ENCODE measurements around the gene IGF1R. TPM values are rescaled to one million over a fixed set of nuclear protein-coding genes. Genes with fewer than 3 reads are reported as not detected.

Gene IGF1R
- total RNA-seq, 1 donor from 2014 or later = 145 TPM

DNA sequence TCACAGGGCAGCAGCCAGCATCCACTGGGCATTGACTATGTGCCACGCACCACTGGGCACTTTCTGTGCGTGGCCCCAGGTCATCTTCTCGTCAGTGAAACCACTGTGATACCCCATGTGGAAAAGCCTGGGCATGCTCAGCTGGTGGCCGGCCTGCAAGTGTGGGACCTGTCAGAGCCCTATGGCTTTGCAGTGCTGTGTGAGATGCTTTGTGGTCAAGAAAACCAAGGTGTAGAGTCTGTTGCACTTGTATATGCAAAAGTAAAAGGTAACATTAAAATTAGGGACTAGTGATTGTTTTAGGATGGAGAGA is 289.7 kb downstream of the IGF1R start:
- H3K9me3 Mint-ChIP-seq (ENCODE audit: unreplicated experiment) = no peaks in the 10 kb centered on the region
- H3K27me3 Mint-ChIP-seq (ENCODE audit: unreplicated experiment) = peaks cover 3% of the 10 kb centered on the region
- TF ChIP-seq, protein P1, sequence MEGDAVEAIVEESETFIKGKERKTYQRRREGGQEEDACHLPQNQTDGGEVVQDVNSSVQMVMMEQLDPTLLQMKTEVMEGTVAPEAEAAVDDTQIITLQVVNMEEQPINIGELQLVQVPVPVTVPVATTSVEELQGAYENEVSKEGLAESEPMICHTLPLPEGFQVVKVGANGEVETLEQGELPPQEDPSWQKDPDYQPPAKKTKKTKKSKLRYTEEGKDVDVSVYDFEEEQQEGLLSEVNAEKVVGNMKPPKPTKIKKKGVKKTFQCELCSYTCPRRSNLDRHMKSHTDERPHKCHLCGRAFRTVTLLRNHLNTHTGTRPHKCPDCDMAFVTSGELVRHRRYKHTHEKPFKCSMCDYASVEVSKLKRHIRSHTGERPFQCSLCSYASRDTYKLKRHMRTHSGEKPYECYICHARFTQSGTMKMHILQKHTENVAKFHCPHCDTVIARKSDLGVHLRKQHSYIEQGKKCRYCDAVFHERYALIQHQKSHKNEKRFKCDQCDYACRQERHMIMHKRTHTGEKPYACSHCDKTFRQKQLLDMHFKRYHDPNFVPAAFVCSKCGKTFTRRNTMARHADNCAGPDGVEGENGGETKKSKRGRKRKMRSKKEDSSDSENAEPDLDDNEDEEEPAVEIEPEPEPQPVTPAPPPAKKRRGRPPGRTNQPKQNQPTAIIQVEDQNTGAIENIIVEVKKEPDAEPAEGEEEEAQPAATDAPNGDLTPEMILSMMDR (IDR thresholded peaks at IDR 0.05; ENCODE audit: partially characterized antibody, unreplicated experiment) = no peak

DNA sequence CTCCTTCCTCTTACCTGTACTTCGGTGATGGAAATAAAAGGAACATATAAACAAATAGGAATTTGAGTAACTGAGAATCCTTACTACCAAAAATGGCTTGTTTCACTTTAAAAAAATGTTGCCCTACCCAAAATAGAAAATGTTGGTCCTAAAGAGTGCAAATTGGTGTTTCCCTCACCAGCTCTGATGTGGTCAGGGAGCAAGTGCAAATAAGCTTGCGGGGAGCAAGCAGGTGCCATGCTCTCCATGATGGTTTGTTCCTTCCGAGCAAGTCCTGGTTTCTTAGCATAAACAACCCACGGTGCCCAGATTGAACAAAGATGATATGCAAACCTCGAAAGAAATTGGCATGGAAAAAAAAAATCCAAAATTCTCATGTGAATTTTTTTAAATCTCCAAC is 290.5 kb downstream of the IGF1R start:
- peaks cover 3% of the 10 kb centered on the region for H3K27me3 Mint-ChIP-seq (ENCODE audit: unreplicated experiment)
- TF ChIP-seq, protein P1 (IDR thresholded peaks at IDR 0.05; ENCODE audit: partially characterized antibody, unreplicated experiment) = no peak
- no peaks in the 10 kb centered on the region for H3K9me3 Mint-ChIP-seq (ENCODE audit: unreplicated experiment)
- H3K4me1 Mint-ChIP-seq (ENCODE audit: low read depth, unreplicated experiment) = peaks cover 3% of the 10 kb centered on the region
- no peak for DNase-seq
- H3K36me3 Mint-ChIP-seq (ENCODE audit: unreplicated experiment) = no peaks in the 10 kb centered on the region
- H3K27ac Mint-ChIP-seq (ENCODE audit: unreplicated experiment) = no peak overlapping the region
- H3K4me3 Mint-ChIP-seq (ENCODE audit: unreplicated experiment) = no peak overlapping the region

More for the DNA sequence above, 289.7 kb downstream of the IGF1R start:
- Mint-ChIP-seq H3K36me3 (ENCODE audit: unreplicated experiment) (no peaks in the 10 kb centered on the region), H3K27ac (ENCODE audit: unreplicated experiment) (no peak overlapping the region), H3K4me3 (ENCODE audit: unreplicated experiment) (no peak overlapping the region), H3K4me1 (ENCODE audit: low read depth, unreplicated experiment) (peaks cover 3% of the 10 kb centered on the region)
- DNase-seq = no peak

DNA sequence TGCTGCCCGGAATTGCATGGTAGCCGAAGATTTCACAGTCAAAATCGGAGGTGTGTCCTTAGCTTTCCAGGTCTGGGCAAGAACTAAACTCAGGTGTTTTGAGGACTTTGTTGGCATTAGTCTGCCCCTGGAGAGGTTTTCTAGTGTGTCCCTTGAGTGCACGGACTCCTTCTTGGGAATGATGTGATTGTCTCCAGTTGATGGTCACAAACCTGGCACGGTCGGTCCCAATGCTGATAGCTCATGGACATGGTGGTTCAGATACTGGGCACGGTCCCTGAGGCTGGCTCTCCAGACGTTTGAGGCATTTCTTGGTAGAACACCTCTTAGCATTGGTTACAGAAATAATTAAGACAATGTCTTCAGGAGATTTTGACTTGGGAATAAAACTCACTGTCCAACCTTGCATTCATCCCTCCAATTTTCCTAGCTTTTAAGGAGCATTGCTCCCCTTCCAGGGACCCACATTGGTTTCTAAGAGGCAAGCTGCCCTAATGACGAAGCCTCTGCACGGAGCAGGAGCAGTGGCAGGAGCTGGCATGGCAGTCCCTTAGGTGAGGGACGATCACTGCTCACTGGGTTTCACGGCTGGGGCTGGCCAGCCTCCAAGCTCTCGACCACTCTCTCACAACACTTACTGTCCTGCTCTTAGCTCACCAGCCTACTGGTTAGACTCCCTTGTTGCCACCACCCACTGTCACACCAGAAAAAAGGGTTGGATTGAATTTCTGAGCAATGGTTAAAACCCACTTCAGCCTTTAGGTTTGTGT is 291.2 kb downstream of the IGF1R start:
- DNase-seq = no peak
- Mint-ChIP-seq H3K27ac (ENCODE audit: unreplicated experiment) (no peak overlapping the region), H3K36me3 (ENCODE audit: unreplicated experiment) (no peaks in the 10 kb centered on the region), H3K27me3 (ENCODE audit: unreplicated experiment) (peaks cover 3% of the 10 kb centered on the region), H3K4me3 (ENCODE audit: unreplicated experiment) (no peak overlapping the region), H3K9me3 (ENCODE audit: unreplicated experiment) (no peaks in the 10 kb centered on the region), H3K4me1 (ENCODE audit: low read depth, unreplicated experiment) (no peaks in the 10 kb centered on the region)
- TF ChIP-seq, protein P1 (IDR thresholded peaks at IDR 0.05; ENCODE audit: partially characterized antibody, unreplicated experiment) = no peak

DNA sequence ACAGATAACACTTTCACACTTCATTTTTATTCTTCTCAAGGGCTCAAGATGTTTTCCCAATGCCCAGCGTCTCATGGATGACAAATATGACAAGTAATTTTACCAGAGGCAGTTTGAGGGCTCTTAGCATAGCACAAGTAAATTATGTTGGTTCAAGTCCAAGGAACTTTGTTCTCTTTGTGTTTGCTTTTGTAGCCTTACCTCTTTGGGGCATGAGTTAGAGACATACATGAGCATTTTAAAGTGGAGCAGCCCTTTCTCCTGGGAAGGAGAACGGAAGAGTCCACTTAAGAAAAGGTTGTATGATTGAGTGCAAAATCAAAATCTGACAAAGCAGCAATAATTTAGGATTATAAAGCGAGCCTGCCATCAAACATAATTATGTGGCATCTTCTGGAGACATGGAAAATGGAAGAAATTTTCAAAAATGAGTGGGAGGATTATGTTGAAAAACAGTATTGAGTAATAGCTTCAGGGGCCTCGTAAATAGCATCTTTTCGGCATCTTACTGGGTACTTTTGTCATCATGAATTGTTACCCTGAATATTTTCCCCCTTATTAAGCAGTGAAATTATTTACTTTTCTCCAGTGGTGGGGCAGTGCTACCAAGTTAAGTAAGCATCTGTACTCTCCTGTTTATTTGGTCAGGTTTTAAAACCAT is 293.4 kb downstream of the IGF1R start:
- H3K4me1 Mint-ChIP-seq (ENCODE audit: low read depth, unreplicated experiment) = peaks cover 3% of the 10 kb centered on the region
- H3K9me3 Mint-ChIP-seq (ENCODE audit: unreplicated experiment) = no peaks in the 10 kb centered on the region
- TF ChIP-seq, protein P1 (IDR thresholded peaks at IDR 0.05; ENCODE audit: partially characterized antibody, unreplicated experiment) = no peak
- peaks cover 7% of the 10 kb centered on the region for H3K27me3 Mint-ChIP-seq (ENCODE audit: unreplicated experiment)
- no peak for DNase-seq
- H3K36me3 Mint-ChIP-seq (ENCODE audit: unreplicated experiment) = no peaks in the 10 kb centered on the region
- no peak overlapping the region for H3K27ac Mint-ChIP-seq (ENCODE audit: unreplicated experiment)
- no peak overlapping the region for H3K4me3 Mint-ChIP-seq (ENCODE audit: unreplicated experiment)

DNA sequence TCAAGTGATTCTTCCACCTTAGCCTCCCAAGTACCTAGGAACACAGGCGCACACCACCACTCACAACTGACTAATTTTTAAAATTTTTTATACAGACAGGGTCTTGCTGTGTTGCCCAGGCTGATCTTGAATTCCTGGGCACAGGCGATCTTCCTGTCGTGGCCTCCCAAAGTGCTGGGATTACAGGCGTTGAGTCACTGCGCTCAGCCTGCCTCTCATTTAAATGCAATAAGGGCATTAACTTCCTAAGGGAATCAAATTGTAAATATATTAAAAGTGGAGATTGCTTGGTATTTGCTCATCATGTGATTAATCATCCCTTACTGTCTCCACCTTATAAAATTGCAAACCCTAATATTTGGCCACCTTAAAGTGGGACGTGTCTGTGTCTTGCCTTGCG is 294.1 kb downstream of the IGF1R start:
- H3K27ac Mint-ChIP-seq (ENCODE audit: unreplicated experiment) = no peak overlapping the region
- DNase-seq = no peak
- peaks cover 7% of the 10 kb centered on the region for H3K27me3 Mint-ChIP-seq (ENCODE audit: unreplicated experiment)
- TF ChIP-seq, protein P1 (IDR thresholded peaks at IDR 0.05; ENCODE audit: partially characterized antibody, unreplicated experiment) = no peak
- H3K9me3 Mint-ChIP-seq (ENCODE audit: unreplicated experiment) = no peaks in the 10 kb centered on the region
- peaks cover 3% of the 10 kb centered on the region for H3K4me1 Mint-ChIP-seq (ENCODE audit: low read depth, unreplicated experiment)
- no peak overlapping the region for H3K4me3 Mint-ChIP-seq (ENCODE audit: unreplicated experiment)
- no peaks in the 10 kb centered on the region for H3K36me3 Mint-ChIP-seq (ENCODE audit: unreplicated experiment)

Data from glutamatergic neuron (in vitro differentiated cells).